Measurements from ENCODE around the gene NSMCE1.
"Not testable (repeated sequence)": the region's sequence is repeated elsewhere in the genome, so short reads cannot be mapped to it uniquely, and the experiment has no call there.

NSMCE1 gene

DNA sequence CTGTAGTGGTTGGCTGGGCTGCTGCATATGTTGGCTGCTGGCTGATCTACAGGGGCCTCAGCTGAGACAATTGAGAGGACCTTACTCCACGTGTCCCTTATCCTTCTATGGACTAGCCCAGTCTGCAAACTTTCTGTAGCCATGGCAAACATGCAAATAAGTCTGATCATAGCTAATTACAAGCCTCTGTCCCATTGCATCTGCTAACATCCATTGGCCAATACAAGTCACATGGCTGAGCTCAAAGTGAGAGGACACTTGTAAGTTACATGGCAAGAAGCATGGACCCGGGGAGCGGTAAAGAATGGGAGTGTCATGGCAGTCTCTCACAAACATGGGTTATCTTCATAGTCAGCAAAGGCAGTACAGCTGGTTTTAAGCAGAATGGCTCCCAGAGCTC lies 33.6 kb upstream of the NSMCE1 start:
- no peak for DNase-seq

DNA sequence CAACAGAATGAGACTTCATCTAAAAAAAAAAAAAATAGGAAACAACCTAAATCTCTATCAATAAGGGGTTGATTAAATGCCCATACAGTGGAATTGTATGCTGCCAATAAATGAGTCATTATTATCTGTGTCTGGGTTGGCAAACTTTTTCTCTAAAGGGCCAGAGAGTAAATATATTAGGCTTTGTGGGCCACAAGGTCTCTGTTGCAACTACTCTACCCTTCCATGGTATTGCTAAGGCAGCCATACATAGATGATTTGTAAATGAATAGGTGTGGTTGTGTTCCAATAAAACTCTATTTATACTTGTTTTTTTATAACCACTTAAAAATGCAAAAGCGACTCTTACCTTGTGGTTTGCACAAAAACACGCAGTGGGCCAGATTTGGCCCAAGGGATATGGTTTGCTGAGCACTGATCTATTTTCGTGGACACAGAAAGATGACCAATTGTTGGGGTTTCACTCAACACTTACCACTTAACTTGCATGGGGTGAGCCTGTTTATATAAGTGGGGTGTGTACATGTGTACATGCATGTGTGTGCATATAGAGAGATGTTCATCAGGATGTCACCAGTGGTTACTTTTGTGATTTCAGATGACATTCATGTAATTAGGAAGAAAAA lies 32.8 kb upstream of the NSMCE1 start:
- no peak for DNase-seq

DNA sequence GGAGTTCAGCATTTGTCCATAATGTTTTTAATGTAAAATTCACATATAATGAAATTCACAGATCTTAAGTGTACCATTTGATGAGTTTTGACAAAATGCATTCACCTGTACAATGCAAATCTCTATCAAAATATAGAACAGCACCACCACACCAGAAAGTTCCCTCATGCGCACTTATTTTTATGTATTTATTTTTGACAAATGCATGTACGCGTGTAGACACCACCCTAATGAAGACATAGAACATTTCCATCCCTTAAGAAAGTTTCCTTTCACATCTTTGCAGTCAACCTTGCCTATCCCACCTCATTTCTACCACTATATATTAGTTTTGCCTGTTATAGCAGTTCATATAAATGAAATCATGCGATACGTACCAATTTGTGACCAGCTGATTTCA lies 29.6 kb upstream of the NSMCE1 start:
- no peak for DNase-seq

DNA sequence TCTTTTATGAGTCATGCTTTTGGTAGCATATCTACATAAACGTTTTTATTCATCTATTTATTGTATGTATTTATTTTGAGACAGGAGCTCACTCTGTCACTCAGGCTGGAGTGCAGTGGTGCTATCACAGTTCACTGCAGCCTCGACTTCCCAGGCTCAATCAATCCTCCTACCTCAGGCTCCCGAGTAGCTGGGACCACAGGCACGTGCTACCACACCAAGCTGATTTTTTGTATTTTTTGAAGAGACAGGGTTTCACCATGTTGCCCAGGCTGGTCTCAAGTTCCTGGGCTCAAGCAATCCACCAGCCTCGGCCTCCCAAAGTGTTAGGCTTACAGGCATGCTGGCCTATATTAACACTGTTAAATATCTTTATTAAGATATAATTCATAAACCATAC lies 24.8 kb upstream of the NSMCE1 start:
- no peak for DNase-seq

DNA sequence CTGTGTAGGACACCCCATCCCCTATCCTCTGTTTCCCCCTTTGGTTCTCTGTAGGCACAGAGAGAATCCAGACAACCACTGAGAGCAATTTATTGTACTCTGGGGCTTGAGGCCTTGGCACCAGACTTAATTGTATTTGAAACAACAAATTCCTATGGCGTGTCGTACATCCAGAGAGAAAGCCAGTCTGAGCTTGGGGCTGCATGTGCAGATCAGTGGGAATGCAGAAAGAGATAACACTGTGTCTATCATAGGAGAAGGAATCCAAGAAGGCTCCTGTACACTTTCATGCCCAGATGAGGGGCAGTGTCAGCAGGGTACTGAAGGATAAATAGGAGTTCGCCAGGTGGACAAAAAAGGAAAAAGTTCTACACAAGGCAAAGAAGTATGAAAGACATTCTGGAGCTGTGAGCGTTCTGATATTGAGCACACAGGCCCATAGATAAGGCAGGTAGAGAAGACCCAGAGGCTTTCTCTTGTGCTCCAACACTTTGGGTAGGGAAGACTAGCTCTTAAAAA lies 23.2 kb upstream of the NSMCE1 start:
- DNase-seq = no peak

DNA sequence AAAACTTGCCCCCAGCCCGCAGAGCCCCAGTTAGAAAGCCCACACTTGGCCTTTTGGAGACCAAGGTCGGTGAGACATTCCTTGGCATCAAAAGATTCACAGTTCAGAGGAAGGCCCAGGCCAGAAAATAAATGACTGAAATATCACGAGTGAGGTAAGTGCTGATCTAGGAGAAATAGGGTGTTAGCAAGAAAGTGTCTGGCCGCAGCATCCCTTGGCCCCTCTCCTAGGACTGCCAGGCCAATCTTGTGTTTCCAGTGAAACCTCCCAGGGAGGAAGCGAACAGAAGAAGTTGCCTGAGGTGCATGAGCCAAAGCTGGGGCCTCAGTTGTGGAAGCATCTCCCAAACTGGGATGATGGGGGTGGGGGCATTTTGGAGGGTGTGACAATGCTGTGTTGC lies 22.5 kb upstream of the NSMCE1 start:
- peak; percentile 10 to 13 for DNase-seq

DNA sequence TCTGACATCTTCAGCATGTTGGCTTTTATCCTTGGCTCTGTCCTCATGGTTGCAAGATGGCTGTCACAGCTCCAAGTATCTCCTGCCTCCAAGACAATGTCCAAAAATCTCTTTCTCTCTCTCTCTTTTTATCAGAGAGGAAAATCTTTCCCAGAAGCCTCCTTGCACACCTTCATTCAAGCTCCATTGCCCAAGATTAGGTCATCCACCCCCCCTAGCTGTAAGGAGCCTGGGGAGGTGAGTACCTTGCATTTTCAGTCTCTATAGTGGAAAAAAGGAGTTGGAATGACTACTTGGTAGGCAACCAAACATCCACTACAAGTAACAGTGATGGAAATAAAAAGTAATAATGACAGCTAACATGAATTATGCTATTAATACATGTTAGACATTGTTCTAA lies 22.0 kb upstream of the NSMCE1 start:
- DNase-seq = peak; percentile 17

DNA sequence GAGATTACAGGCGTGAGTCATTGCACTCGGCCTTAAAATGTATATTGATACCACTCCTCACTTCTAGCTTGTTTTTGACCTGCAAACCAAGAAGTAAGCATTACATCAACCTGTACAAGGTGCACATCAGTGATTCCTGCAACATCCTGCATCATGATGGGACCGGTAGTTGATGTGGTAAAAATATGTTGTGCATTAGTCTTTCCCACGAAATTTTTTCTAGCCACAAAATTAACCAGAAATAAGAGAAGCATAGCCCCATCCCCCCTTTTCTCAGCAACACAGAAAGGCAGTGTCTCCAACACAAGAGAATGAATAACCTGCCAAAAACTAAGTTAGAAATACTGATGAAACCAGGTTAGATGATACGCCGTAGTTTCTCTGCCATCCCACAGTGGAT lies 21.1 kb upstream of the NSMCE1 start:
- peak in 1 of 2 experiments; percentile 33 for DNase-seq

DNA sequence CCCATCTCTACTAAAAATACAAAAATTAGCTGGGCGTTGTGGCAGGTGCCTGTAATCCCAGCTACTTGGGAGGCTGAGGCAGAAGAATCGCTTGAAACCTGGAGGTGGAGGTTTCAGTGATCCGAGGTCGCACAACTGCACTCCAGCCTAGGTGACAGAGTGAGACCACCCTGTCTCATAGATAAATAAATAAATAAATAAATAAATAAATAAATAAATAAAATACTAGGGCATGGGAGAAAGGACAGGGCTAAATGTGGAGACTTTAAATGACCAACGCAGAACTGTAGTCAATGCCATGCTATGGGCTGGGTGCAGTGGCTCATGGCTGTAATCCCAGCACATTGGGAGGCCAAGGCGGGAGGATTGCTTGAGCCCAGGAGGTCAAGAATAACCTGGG lies 19.7 kb upstream of the NSMCE1 start:
- DNase-seq = not testable (repeated sequence)

DNA sequence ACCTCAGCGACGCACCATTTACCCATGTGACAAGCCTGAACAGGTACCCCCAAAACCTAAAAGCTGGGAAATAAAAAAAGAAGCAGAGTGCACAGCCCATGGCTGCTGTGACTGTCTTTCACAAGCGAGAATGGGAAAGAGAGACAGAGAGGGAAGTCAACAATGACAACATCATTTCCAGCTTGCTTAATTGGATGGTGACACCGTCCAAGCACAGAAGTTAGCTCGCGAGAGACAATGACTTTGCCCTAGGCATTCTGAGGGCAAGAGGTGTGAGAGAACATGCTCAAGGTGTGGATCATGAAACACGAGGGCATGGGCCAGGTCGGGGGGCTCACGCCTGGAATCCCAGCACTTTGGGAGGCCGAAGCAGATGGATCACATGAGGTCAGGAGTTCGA lies 19.3 kb upstream of the NSMCE1 start:
- peak; percentile 12 to 16 for DNase-seq

DNA sequence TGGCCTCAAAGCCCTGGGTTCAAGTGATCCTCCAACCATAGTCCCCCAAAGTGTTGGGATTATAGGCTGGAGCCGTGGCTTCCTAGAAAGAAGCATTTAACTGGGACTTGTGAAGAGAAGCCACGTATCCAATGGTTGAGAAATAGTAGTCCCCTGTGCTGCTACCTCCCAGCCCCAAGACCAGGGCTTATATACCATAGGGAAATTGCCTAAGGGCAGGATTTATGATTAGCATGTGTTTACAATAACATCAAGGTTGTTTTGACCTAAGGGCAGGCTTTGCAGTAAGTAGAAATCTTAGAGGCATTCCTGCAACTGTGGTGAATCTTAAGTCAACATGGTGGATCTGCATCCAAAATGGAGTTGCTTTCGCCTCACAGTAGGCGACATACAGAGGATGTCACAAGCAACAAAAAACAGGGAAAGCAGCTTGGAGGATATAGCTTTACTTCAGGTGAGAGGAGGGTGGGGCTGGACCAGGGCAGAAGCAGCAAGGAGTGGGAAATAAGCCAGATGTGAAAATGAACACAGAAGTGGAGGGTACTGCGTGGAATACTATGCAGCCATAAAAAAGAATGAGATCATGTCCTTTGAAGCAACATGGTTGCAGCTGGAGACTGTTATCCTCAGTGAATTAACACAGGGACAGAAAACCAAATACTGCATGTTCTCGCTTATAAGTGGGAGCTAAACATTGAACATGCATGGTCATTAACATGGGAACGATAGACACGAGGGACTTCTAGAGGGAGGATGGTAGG lies 18.7 kb upstream of the NSMCE1 start:
- DNase-seq = peak; percentile 11 to 15

DNA sequence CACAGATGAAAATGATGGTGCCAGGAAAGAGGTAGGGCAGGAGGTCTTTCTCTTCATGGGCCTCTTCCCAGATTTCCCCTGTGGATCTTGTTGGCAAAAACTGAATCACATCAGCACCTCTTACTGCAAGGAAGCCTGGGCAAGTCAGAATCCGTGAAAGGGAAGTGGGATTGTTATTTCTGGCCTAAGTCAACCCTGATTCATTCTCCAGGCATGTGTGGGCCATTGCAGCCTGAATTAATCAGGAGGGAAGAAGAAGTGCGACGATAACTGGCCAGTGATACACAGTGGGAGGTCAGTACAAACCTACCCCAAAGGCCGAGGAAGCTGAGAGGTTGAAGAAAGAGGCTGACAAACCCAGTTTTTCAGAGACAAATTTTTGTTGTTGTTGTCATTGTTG lies 17.9 kb upstream of the NSMCE1 start:
- peak; percentile 12 to 16 for DNase-seq

DNA sequence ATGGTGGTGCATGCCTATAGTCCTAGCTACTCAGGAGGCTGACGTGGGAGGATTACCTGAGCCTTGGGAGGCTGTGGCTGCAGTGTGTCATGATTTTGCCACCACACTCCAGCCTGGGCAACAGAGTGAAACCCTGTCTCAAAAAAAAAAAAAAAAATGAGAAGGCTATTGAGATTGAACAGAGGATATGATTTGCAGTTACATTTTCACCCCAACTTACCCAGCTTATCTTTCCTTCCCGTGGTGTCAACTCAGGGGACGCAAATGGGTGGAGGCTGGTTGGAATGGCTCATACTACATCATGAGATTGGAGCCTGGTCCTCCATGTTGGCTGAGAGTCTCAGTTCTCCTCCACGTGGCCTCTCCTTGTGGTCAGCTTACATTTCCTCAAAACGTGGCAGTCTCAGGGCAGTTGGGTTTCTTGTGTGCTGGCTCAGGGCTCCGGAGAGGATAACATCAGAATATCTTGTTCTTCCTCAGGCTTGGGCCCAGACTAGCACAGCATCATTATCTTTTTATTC lies 17.2 kb upstream of the NSMCE1 start:
- peak; percentile 26 to 39 for DNase-seq

DNA sequence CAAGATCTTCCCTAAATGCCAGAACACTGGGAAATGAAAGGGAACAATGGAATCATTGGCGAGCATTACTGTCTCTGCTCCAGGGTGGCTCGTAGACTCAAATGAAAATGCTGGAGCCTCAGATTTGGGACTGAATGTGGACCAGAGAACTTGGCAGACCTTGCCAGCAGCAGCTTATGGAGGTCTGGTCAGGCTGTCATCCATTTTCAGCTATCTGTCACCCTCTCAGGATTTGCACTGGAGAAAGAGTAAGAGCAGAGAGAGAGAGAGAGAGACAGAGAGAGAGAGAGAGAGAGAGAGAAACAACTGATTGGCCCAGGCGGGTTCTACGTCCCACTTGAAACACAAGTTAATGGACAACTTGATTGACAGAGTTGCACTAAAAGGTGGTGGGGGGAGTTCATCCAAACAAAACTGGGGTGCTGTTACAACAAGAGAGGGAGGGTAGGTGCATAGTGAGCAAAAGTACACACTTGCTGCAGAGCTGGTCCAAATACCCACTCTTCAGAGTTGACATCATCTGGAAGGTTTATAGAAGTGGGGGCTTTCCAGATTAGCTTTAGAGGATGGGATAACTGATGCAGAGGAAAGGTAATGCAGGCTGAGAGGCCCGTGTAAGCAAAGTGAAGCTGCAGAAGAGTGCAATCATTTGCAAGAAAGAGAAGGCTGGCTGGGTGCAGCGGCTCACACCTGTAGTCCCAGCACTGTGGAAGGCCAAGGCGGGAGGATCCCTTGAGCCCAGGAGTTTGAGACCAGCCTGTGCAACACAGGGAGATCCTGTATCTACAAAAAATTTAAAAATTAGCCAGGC lies 16.5 kb upstream of the NSMCE1 start:
- peak; percentile 25 to 30 for DNase-seq

DNA sequence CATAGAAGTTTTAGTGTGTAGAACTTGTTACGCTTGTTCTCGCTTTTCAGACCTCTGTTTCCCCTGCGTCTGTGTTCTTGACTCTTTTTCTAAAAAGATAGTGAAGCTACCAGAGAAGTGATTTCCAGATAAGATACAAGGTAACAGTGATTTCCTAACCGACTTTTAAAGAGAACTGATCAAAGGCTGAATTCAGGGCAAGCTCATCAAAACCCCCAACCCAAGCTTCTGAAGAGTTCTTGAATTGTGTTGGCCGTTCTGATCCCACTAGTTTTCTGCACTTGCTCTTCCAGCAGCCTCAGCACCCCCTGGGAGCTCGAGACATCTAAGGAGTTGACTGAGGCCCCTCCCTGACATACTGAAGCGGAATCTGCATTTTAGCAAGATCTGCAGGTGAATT lies 12.7 kb upstream of the NSMCE1 start:
- peak; percentile 21 to 26 for DNase-seq

DNA sequence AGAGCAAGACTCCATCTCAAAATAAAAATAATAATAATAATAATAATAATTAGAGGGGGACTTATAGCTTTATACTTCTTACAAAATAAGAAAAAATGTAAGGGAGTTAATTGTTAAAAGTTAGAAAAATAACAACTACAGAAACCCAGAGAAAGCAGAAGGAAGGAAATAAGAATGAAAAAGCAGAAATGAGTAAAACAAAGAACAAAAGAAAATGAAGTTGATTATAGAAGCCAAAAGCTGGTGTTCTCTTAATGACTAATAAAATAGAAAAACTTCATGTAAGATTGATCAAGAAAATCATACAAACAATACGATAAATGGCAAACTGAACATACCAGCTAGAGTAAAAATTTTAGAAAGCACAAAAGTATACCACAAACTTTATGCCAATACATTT lies 6.8 kb upstream of the NSMCE1 start:
- DNase-seq = no peak

DNA sequence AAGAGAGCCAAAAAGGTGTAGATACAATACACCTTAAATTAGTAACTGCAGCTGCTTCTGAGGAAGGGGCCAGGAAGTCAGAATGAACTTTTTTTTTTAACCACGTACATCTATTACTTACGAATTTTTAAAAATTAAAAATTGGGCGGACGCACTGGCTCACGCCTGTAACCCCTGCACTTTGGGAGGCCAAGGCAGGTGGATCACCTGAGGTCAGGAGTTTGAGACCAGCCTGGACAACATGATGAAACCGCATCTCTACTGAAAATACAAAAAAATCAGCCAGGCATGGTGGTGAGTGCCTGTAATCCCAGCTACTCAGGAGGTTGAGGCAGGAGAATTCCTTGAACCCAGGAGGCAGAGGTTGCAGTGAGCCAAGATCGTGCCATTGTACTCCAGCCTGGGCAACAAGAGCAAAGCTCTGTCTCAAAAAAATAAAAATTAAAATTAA lies 5.9 kb upstream of the NSMCE1 start:
- peak; percentile 23 to 32 for DNase-seq

DNA sequence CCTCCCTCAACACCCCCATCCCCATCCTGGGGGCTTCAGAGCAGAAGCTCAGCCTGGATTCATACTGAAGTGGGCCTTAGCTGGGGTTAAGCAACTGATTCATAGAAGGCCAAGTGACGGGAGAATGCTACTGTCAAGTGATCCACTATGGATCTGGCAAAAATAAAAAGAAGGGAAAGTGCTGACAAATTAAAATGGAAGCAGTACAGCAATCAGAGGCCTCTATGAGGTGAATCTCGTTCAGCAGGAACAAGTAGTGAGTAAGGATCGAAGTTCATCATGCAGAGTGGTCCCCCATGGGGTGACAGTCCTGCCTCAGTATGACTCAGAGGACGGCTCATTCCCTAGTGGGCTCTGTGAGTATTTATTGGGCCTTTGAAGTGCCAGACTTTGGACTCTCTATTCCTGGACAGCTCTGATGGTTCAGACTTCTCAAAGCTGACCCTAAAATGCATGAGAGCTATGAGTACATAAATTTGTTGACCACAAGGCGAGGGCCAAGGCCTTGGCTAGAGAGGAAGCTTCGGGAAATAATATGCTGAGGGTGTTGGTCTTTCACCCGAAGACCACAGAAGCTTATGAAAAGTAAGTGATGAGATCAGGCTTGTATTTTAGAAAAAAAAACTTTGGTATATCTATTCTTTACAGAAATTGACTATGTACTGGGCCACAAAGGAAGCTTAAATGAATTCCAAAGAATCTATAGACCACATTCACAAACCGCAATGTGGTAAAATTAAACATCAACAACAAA lies 5.3 kb upstream of the NSMCE1 start:
- peak; percentile 69 to 72 for DNase-seq

DNA sequence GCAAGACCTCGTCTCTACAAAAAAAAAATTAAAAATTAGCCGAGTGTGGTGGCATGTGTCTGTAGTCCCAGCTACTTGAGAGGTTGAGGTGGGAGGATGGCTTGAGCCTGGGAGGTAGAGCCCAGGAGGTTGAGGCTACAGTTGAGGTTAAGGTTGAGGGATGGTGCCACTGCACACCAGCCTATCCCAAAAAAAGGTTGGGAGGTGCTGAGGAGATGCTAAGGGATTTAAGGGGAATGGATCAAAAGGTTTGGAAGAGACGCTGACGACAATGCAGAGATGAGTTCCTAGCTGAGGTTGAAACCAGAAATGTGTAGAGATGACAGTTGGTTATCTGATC lies 4.7 kb upstream of the NSMCE1 start:
- peak in 1 of 2 experiments; percentile 45 for DNase-seq

DNA sequence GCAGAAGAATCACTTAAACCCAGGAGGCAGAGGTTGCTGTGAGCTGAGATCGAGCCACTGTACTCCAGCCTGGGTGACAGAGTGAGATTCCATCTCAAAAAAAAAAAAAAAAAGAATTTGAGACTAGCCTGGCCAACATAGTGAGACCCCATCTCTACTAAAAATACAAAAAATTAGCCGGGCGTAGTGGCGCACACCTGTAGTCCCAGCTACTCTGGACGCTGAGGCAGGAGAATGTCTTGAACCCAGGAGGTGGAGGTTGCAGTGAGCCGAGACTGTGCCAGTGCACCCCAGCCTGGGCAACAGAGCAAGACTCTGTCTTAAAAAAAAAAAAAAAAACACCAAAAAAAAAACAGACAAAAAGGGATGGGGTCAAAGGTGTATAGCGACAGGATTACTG lies 4.1 kb upstream of the NSMCE1 start:
- peak in 1 of 2 experiments; percentile 9 for DNase-seq

DNA sequence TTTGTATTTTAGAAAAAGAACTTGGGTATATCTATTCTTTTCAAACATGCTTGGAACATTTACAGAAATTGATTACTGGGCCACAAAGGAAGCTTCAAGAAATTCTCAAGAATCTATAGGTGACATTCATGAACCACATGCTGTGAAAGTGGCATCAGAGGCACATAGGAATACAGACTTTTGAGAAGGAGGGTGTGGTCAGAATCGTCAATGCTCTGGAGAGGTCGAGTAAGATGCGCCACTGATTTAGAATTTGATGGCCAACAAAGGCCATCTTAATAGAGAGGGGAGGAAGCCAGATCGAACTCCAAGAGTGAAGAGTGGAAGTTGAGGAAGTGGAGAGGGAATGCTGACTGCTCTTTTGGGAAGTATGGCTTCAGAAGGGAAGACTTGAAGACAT lies 3.5 kb upstream of the NSMCE1 start:
- peak; percentile 7 to 13 for DNase-seq

DNA sequence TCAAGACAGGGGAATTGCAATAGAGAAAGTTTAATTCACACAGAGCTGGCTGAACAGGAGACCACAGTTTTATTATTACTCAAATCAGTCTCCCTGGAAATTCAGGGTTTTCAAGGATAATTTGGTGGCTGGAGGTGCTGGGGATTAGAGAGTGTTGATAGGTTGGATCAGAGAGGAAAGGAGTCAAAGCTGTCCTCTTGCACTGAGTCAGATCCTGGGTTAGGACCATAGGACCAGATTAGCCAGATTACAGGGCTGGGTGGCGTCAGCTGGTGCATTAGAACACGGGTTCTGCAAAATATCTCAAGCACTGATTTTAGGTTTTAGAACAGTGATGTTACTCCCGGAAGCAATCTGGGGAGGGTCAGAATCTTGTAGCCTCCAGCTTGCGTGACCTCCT lies 1.8 kb upstream of the NSMCE1 start:
- DNase-seq = peak; percentile 29 to 39
